Adrenal gland (tissue), 5 donors: ENCODE results near the gene FGGY.

Source experiments
- CTCF ChIP-seq, 6 experiments: fragments of 450-650 bp in 4 of 6; fragments of 200-600 bp in 2 of 6; sonication (generic) in 1 of 6; IDR thresholded peaks; 1 replicate in 5 of 6; 2 replicates in 1 of 6; pipeline versions ENCODE4 v1.5.1 to v1.8.0; 2016 to 2021; ENCODE audit warnings: antibody characterized with exemption in 6 of 6, mild to moderate bottlenecking in 2 of 6, moderate library complexity in 1 of 6
- POLR2A ChIP-seq, 2 donors: fragments of 450-650 bp; IDR thresholded peaks; one replicate each; pipeline ENCODE4 v1.6.1; 2017; ENCODE audit warnings: antibody characterized with exemption in 2 of 2, mild to moderate bottlenecking in 2 of 2, moderate library complexity in 1 of 2
- donor health status: DM: no; HTN: no; CAD: no.

GRCh38 chr1:59318271-59318860, 21.5 kb downstream of the FGGY start:
- TF ChIP-seq CTCF (IDR thresholded peaks at IDR 0.05) (no peak), POLR2A (IDR thresholded peaks at IDR 0.05) (no peak)
